ENCODE data around the gene DENND4B. TPM values are rescaled to one million over a fixed set of nuclear protein-coding genes. Genes with fewer than 3 reads are reported as not detected.

The DENND4B gene
- total RNA-seq, 4 donors from 2014 or later: 19.2 to 30.4 (median 26.2) TPM

DNA sequence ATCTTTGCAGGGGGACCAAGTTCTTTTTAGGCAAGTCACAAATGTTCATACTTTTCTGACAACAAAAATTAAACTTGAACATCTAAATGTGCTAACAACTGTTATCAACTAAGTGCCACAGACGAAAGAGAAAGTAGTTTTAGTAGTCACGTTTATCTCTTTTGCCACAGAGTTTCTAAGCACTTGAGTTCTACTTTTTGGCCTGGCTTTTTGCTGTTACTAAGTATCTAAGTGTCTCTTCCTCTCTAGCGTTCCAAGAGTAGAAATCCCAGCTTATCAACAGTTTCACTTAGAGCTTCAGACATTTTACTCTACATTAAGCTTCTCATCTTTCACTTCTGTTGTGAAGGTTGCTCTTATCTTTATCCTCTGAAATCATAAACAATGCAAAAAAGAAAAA is 58.0 kb downstream of the DENND4B start:
- peaks cover 0 to 12% (median 0%) of the 10 kb centered on the region in 4 donors for H3K36me3 ChIP-seq

GRCh38 chr1:153886127-153886526 is 60.4 kb downstream of the DENND4B start:
- intact Hi-C loops (cut with DNase I): no loop called here
- no peaks in the 10 kb centered on the region for H3K36me3 ChIP-seq
- whole genome bisulfite sequencing: 81% methylated on average over 3 of the region's 3 CpGs
- TF ChIP-seq EP300 (IDR thresholded peaks at IDR 0.05) (no peak), POLR2A (IDR thresholded peaks at IDR 0.05; ENCODE audit: low read depth) (no peak), POLR2AphosphoS5 (IDR thresholded peaks at IDR 0.05) (no peak)
- TF ChIP-seq, protein P1, sequence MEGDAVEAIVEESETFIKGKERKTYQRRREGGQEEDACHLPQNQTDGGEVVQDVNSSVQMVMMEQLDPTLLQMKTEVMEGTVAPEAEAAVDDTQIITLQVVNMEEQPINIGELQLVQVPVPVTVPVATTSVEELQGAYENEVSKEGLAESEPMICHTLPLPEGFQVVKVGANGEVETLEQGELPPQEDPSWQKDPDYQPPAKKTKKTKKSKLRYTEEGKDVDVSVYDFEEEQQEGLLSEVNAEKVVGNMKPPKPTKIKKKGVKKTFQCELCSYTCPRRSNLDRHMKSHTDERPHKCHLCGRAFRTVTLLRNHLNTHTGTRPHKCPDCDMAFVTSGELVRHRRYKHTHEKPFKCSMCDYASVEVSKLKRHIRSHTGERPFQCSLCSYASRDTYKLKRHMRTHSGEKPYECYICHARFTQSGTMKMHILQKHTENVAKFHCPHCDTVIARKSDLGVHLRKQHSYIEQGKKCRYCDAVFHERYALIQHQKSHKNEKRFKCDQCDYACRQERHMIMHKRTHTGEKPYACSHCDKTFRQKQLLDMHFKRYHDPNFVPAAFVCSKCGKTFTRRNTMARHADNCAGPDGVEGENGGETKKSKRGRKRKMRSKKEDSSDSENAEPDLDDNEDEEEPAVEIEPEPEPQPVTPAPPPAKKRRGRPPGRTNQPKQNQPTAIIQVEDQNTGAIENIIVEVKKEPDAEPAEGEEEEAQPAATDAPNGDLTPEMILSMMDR (IDR thresholded peaks at IDR 0.05): no peak
- no peaks in the 10 kb centered on the region for H3K9me3 ChIP-seq
- H3K4me1 ChIP-seq: peaks cover 42 to 57% (median 43%) of the 10 kb centered on the region in 4 donors
- no peak for DNase-seq (ENCODE audit: extremely low spot score)
- H3K27me3 ChIP-seq: no peaks in the 10 kb centered on the region
- H3K27ac ChIP-seq (replicated peaks in 1 of 4): no peak overlapping the region
- H3K4me3 ChIP-seq: no peak overlapping the region

More for the DNA sequence above, 58.0 kb downstream of the DENND4B start:
- DNase-seq (ENCODE audit: extremely low spot score): no peak
- no peaks in the 10 kb centered on the region for H3K9me3 ChIP-seq
- WGBS: 27% methylated on average over 3 of the region's 3 CpGs
- intact Hi-C loops (cut with DNase I): no loop called here
- peaks cover 21 to 34% (median 23%) of the 10 kb centered on the region in 4 donors for H3K4me1 ChIP-seq
- H3K4me3 ChIP-seq: no peak overlapping the region
- no peak for TF ChIP-seq POLR2AphosphoS5 (IDR thresholded peaks at IDR 0.05)
- TF ChIP-seq POLR2A (IDR thresholded peaks at IDR 0.05; ENCODE audit: low read depth): no peak
- TF ChIP-seq, protein P1 (IDR thresholded peaks at IDR 0.05): no peak
- H3K27ac ChIP-seq (replicated peaks in 1 of 4): no peak overlapping the region
- H3K27me3 ChIP-seq: no peaks in the 10 kb centered on the region

GRCh38 chr1:153883223-153883622 is 63.3 kb downstream of the DENND4B start:
- Histone ChIP-seq H3K4me3 (no peak overlapping the region), H3K9me3 (no peaks in the 10 kb centered on the region), H3K4me1 (peaks cover 41 to 65% (median 50%) of the 10 kb centered on the region in 4 donors), H3K36me3 (no peaks in the 10 kb centered on the region), H3K27ac (replicated peaks in 1 of 4) (no peak overlapping the region), H3K27me3 (no peaks in the 10 kb centered on the region)
- 94% methylated on average over 4 of the region's 4 CpGs for WGBS
- intact Hi-C loops (cut with DNase I): no loop called here
- DNase-seq (ENCODE audit: extremely low spot score): no peak
- TF ChIP-seq EP300 (IDR thresholded peaks at IDR 0.05) (no peak), POLR2AphosphoS5 (IDR thresholded peaks at IDR 0.05) (no peak)

GRCh38 chr1:153882296-153882912 is 64.1 kb downstream of the DENND4B start:
- Histone ChIP-seq H3K9me3 (no peaks in the 10 kb centered on the region), H3K27ac (replicated peaks in 1 of 4) (no peak overlapping the region), H3K4me1 (peaks cover 33 to 60% (median 43%) of the 10 kb centered on the region in 4 donors), H3K4me3 (no peak overlapping the region), H3K27me3 (no peaks in the 10 kb centered on the region), H3K36me3 (no peaks in the 10 kb centered on the region)
- 67% methylated on average over 3 of the region's 3 CpGs for WGBS
- no peak for TF ChIP-seq EP300 (IDR thresholded peaks at IDR 0.05)
- TF ChIP-seq POLR2AphosphoS5 (IDR thresholded peaks at IDR 0.05): no peak
- TF ChIP-seq POLR2A (IDR thresholded peaks at IDR 0.05; ENCODE audit: low read depth): no peak
- TF ChIP-seq, protein P1 (IDR thresholded peaks at IDR 0.05): no peak
- intact Hi-C loops (cut with DNase I): no loop called here
- DNase-seq (ENCODE audit: extremely low spot score): no peak

GRCh38 chr1:153881751-153882150 is 64.8 kb downstream of the DENND4B start:
- H3K36me3 ChIP-seq: no peaks in the 10 kb centered on the region
- no peaks in the 10 kb centered on the region for H3K27me3 ChIP-seq
- TF ChIP-seq, protein P1 (IDR thresholded peaks at IDR 0.05): no peak
- TF ChIP-seq POLR2AphosphoS5 (IDR thresholded peaks at IDR 0.05) (no peak), POLR2A (IDR thresholded peaks at IDR 0.05; ENCODE audit: low read depth) (no peak), EP300 (IDR thresholded peaks at IDR 0.05) (no peak)
- WGBS: 19% methylated on average over 9 of the region's 9 CpGs
- peak overlapping the region in 2 of 4 donors; percentile 19 to 31 for H3K27ac ChIP-seq (replicated peaks in 1 of 4)
- H3K4me3 ChIP-seq: peak overlapping the region; percentile 1 to 11 (median 2)
- no peaks in the 10 kb centered on the region for H3K9me3 ChIP-seq
- intact Hi-C loops (cut with DNase I): no loop called here
- H3K4me1 ChIP-seq: peaks cover 30 to 53% (median 39%) of the 10 kb centered on the region in 4 donors
- no peak for DNase-seq (ENCODE audit: extremely low spot score)
